PC-9 (cell line): ENCODE data around the gene NOP9.

Experiments
- CTCF ChIP-seq: fragments of 200-600 bp; sonication (generic); conservative IDR thresholded peaks from 2 replicates; pipeline ENCODE4 v1.6.1; 2017; ENCODE audit warnings: mixed run types, antibody characterized with exemption, mild to moderate bottlenecking, moderate library complexity
- EZH2 ChIP-seq: fragments of 200-600 bp; sonication (generic); IDR thresholded peaks from 2 replicates; pipeline ENCODE4 v1.8.0; 2017; ENCODE audit warnings: antibody characterized with exemption, low read depth

GRCh38 chr14:24356208-24356607 is 56.6 kb downstream of the NOP9 start:
- no peak for TF ChIP-seq CTCF
- no peak for TF ChIP-seq EZH2
